ENCODE data around the gene AKAP7.

GRCh38 chr6:131160254-131160758 is 25.0 kb downstream of the AKAP7 start:
- TF ChIP-seq, protein P1, sequence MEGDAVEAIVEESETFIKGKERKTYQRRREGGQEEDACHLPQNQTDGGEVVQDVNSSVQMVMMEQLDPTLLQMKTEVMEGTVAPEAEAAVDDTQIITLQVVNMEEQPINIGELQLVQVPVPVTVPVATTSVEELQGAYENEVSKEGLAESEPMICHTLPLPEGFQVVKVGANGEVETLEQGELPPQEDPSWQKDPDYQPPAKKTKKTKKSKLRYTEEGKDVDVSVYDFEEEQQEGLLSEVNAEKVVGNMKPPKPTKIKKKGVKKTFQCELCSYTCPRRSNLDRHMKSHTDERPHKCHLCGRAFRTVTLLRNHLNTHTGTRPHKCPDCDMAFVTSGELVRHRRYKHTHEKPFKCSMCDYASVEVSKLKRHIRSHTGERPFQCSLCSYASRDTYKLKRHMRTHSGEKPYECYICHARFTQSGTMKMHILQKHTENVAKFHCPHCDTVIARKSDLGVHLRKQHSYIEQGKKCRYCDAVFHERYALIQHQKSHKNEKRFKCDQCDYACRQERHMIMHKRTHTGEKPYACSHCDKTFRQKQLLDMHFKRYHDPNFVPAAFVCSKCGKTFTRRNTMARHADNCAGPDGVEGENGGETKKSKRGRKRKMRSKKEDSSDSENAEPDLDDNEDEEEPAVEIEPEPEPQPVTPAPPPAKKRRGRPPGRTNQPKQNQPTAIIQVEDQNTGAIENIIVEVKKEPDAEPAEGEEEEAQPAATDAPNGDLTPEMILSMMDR (IDR thresholded peaks at IDR 0.05), result no peak
- no peak for TF ChIP-seq EZH2 (IDR thresholded peaks at IDR 0.05)
- TF ChIP-seq EZH2phosphoT487 (IDR thresholded peaks at IDR 0.05), result no peak
